ENCODE data around the gene RAB37.

- TF ChIP-seq MYC (IDR thresholded peaks at IDR 0.05; ENCODE audit: low read depth, low read length) = peak; percentile 32; the same call in 1 of the 2 replicates
- no peak for TF ChIP-seq CTCF (IDR thresholded peaks at IDR 0.05; ENCODE audit: low read depth, low read length)
- TF ChIP-seq POLR2A (IDR thresholded peaks at IDR 0.05; ENCODE audit: extremely low read depth, insufficient read length) = no peak
Observed at GRCh38 chr17:74746922-74747321, 9.9 kb downstream of the RAB37 start.

Data from NB4 (cell line).